HepG2 (cell line): ENCODE measurements around the gene IKZF4. TPM values are rescaled to one million over a fixed set of nuclear protein-coding genes. Genes with fewer than 3 reads are reported as not detected.
A peak's percentile ranks its signal among the peaks of the same experiment; 100 is the strongest.

Experiments
- CCAR2 ChIP-seq: fragments of 200-400 bp; formaldehyde crosslinking; optimal IDR thresholded peaks from 2 replicates; pipeline ENCODE3; 2018; ENCODE audit warnings: low read depth, mild to moderate bottlenecking, low read length, moderate library complexity
- GABPB1 ChIP-seq: IDR thresholded peaks from 2 replicates; pipeline ENCODE4 v1.6.1; 2016; ENCODE audit warnings: mild to moderate bottlenecking, missing genetic modification reagents, moderate library complexity, missing compliant biosample characterization
- KLF11 ChIP-seq: IDR thresholded peaks from 2 replicates; pipeline ENCODE4 v1.6.1; 2016; ENCODE audit warnings: missing compliant biosample characterization
- NCOA2 ChIP-seq: sonication (generic); formaldehyde crosslinking; IDR thresholded peaks from 2 replicates; pipeline ENCODE4 v1.8.0; 2022; ENCODE audit warnings: inconsistent platforms
- RFX1 ChIP-seq: fragments of 450-650 bp; IDR thresholded peaks from 2 replicates; pipeline ENCODE4 v1.6.1; 2017
- SMYD3 ChIP-seq: sonication (generic); formaldehyde crosslinking; IDR thresholded peaks from 2 replicates; pipeline ENCODE4 v1.8.1; 2023; ENCODE audit warnings: mild to moderate bottlenecking, missing genetic modification reagents
- TARDBP ChIP-seq: sonication (generic); formaldehyde crosslinking; IDR thresholded peaks from 2 replicates; pipeline ENCODE4 v1.8.0; 2022; ENCODE audit warnings: mild to moderate bottlenecking, missing genetic modification reagents
- THAP11 ChIP-seq: IDR thresholded peaks from 2 replicates; pipeline ENCODE4 v1.6.1; 2016; ENCODE audit warnings: missing biosample characterization, missing genetic modification reagents
- TSC22D2 ChIP-seq: sonication (generic); formaldehyde crosslinking; IDR thresholded peaks from 2 replicates; pipeline ENCODE4 v1.5.1; 2020; ENCODE audit warnings: missing genetic modification reagents, mild to moderate bottlenecking, borderline replicate concordance
- ZKSCAN5 ChIP-seq: sonication (generic); formaldehyde crosslinking; IDR thresholded peaks from 2 replicates; pipeline ENCODE4 v1.5.1; 2020; ENCODE audit warnings: mild to moderate bottlenecking, missing genetic modification reagents
- ZNF720 ChIP-seq: sonication (generic); formaldehyde crosslinking; IDR thresholded peaks from 2 replicates; pipeline ENCODE4 v1.4.0; 2020; ENCODE audit warnings: missing genetic modification reagents
- polyA plus RNA-seq, 8 experiments: library from polyadenylated mRNA; depleted of rRNA in 3 of 8; stranded (reverse) in 7 of 8; unstranded in 1 of 8; fragments of >200 nt; fragmentation: Illumina TruSeq in 4 of 8; extraction: Trizol in 4 of 8; gene quantifications; 2 replicates each; pipeline versions ENCODE4 v1.2.1 to v1.2.3, GENCODE V29; 2011 to 2016; ENCODE audit warnings: low read depth in 4 of 8, missing spikeins in 1 of 8, mixed read lengths in 1 of 8; ENCODE audit not compliant: insufficient read depth in 1 of 8
- total RNA-seq, 5 experiments: library from RNA; depleted of rRNA; stranded (reverse); fragments of >200 nt; fragmentation: Illumina TruSeq; extraction: Trizol; gene quantifications; 2 replicates each; pipeline ENCODE4 v1.2.3, GENCODE V29; 2016; ENCODE audit warnings: low read depth in 1 of 5
- TF ChIP-seq, protein P1 (sequence below), 2 experiments: sonication (generic) in 1 of 2; formaldehyde crosslinking in 1 of 2; IDR thresholded peaks; 2 replicates each; pipeline versions ENCODE4 v1.6.1 to v1.9.0; 2014 to 2022; ENCODE audit warnings: antibody characterized with exemption in 1 of 2, borderline replicate concordance in 1 of 2, inconsistent platforms in 1 of 2, low read depth in 1 of 2, missing genetic modification reagents in 1 of 2
- TF ChIP-seq, protein P2 (sequence below): sonication (generic); formaldehyde crosslinking; IDR thresholded peaks from 2 replicates; pipeline ENCODE4 v1.9.0; 2022; ENCODE audit warnings: missing genetic modification reagents, mild to moderate bottlenecking, borderline replicate concordance
- TF ChIP-seq, protein P3 (sequence below): sonication (generic); formaldehyde crosslinking; IDR thresholded peaks from 2 replicates; pipeline ENCODE4 v1.8.0; 2022; ENCODE audit warnings: mild to moderate bottlenecking, missing genetic modification reagents, borderline replicate concordance
- TF ChIP-seq, protein P4 (sequence below): sonication (generic); formaldehyde crosslinking; IDR thresholded peaks from 2 replicates; pipeline ENCODE4 v1.5.1; 2020; ENCODE audit warnings: mild to moderate bottlenecking, missing genetic modification reagents, moderate library complexity

Gene IKZF4
- total and polyA plus RNA-seq, 2 of the 13 experiments (the other 11 are each of a cell fraction or from before 2014, with no cell fraction given), result 0.58 to 2.2 TPM

DNA sequence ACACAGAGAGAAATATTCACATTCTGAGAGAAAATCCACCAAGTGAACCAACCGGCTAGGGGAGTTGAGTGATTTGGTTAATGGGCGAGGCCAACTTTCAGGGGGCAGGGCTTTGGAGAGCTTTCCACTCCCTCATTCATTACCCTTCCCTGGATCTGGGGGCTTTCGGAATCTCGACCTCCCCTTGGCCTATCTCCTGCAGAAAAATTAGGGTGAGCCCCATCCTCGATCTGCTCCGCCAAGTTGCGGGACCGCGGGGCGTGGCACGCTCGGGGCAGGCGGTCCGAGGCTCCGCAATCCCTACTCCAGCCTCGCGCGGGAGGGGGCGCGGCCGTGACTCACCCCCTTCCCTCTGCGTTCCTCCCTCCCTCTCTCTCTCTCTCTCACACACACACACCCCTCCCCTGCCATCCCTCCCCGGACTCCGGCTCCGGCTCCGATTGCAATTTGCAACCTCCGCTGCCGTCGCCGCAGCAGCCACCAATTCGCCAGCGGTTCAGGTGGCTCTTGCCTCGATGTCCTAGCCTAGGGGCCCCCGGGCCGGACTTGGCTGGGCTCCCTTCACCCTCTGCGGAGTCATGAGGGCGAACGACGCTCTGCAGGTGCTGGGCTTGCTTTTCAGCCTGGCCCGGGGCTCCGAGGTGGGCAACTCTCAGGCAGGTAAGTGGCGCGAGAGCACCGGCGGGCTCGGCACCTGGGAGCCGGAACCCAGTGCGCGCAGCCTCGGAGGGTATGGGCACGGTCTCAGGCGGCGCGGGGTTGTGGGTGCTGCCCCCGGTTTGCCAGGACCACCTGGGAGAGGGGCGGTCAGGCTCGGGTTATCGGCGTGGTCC lies 59.1 kb downstream of the IKZF4 start, which contains the start of gene ERBB3 (continued):
- TF ChIP-seq ZNF720 (CRISPR knock-in tag), result no peak
- TF ChIP-seq CCAR2, result no peak
- peak; percentile 64 for TF ChIP-seq THAP11 (CRISPR knock-in tag)
- no peak for TF ChIP-seq KLF11
- TF ChIP-seq GABPB1 (CRISPR knock-in tag), result peak; percentile 72
- TF ChIP-seq, protein P1, sequence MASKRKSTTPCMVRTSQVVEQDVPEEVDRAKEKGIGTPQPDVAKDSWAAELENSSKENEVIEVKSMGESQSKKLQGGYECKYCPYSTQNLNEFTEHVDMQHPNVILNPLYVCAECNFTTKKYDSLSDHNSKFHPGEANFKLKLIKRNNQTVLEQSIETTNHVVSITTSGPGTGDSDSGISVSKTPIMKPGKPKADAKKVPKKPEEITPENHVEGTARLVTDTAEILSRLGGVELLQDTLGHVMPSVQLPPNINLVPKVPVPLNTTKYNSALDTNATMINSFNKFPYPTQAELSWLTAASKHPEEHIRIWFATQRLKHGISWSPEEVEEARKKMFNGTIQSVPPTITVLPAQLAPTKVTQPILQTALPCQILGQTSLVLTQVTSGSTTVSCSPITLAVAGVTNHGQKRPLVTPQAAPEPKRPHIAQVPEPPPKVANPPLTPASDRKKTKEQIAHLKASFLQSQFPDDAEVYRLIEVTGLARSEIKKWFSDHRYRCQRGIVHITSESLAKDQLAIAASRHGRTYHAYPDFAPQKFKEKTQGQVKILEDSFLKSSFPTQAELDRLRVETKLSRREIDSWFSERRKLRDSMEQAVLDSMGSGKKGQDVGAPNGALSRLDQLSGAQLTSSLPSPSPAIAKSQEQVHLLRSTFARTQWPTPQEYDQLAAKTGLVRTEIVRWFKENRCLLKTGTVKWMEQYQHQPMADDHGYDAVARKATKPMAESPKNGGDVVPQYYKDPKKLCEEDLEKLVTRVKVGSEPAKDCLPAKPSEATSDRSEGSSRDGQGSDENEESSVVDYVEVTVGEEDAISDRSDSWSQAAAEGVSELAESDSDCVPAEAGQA (IDR thresholded peaks at IDR 0.05; ENCODE audit: low read depth), result 0 out of 2 replicates have a peak, but pooled peaks have one; percentile 46
- TF ChIP-seq, protein P1 (CRISPR knock-in tag; IDR thresholded peaks at IDR 0.05; ENCODE audit: borderline replicate concordance), result peak; percentile 55; the same call in 1 of the 2 replicates
- no peak for TF ChIP-seq TSC22D2 (CRISPR knock-in tag)
- TF ChIP-seq TARDBP (CRISPR knock-in tag), result peak; percentile 65; the same call in 1 of the 2 replicates
- TF ChIP-seq ZKSCAN5 (CRISPR knock-in tag), result no peak
- TF ChIP-seq, protein P2, sequence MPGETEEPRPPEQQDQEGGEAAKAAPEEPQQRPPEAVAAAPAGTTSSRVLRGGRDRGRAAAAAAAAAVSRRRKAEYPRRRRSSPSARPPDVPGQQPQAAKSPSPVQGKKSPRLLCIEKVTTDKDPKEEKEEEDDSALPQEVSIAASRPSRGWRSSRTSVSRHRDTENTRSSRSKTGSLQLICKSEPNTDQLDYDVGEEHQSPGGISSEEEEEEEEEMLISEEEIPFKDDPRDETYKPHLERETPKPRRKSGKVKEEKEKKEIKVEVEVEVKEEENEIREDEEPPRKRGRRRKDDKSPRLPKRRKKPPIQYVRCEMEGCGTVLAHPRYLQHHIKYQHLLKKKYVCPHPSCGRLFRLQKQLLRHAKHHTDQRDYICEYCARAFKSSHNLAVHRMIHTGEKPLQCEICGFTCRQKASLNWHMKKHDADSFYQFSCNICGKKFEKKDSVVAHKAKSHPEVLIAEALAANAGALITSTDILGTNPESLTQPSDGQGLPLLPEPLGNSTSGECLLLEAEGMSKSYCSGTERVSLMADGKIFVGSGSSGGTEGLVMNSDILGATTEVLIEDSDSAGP (CRISPR knock-in tag), result peak; percentile 30
- TF ChIP-seq SMYD3 (CRISPR knock-in tag), result peak; percentile 95
- TF ChIP-seq, protein P3, sequence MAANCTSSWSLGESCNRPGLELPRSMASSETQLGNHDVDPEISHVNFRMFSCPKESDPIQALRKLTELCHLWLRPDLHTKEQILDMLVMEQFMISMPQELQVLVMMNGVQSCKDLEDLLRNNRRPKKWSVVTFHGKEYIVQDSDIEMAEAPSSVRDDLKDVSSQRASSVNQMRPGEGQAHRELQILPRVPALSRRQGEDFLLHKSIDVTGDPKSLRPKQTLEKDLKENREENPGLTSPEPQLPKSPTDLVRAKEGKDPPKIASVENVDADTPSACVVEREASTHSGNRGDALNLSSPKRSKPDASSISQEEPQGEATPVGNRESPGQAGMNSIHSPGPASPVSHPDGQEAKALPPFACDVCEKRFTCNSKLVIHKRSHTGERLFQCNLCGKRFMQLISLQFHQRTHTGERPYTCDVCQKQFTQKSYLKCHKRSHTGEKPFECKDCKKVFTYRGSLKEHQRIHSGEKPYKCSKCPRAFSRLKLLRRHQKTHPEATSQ (CRISPR knock-in tag), result peak; percentile 53; the same call in 1 of the 2 replicates
- TF ChIP-seq NCOA2 (CRISPR knock-in tag), result no peak
- TF ChIP-seq, protein P4, sequence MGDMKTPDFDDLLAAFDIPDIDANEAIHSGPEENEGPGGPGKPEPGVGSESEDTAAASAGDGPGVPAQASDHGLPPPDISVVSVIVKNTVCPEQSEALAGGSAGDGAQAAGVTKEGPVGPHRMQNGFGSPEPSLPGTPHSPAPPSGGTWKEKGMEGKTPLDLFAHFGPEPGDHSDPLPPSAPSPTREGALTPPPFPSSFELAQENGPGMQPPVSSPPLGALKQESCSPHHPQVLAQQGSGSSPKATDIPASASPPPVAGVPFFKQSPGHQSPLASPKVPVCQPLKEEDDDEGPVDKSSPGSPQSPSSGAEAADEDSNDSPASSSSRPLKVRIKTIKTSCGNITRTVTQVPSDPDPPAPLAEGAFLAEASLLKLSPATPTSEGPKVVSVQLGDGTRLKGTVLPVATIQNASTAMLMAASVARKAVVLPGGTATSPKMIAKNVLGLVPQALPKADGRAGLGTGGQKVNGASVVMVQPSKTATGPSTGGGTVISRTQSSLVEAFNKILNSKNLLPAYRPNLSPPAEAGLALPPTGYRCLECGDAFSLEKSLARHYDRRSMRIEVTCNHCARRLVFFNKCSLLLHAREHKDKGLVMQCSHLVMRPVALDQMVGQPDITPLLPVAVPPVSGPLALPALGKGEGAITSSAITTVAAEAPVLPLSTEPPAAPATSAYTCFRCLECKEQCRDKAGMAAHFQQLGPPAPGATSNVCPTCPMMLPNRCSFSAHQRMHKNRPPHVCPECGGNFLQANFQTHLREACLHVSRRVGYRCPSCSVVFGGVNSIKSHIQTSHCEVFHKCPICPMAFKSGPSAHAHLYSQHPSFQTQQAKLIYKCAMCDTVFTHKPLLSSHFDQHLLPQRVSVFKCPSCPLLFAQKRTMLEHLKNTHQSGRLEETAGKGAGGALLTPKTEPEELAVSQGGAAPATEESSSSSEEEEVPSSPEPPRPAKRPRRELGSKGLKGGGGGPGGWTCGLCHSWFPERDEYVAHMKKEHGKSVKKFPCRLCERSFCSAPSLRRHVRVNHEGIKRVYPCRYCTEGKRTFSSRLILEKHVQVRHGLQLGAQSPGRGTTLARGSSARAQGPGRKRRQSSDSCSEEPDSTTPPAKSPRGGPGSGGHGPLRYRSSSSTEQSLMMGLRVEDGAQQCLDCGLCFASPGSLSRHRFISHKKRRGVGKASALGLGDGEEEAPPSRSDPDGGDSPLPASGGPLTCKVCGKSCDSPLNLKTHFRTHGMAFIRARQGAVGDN (CRISPR knock-in tag), result peak; percentile 83
- no peak for TF ChIP-seq RFX1
